IMR-90 (cell line): ENCODE data around the gene CFAP206. TPM values are rescaled to one million over a fixed set of nuclear protein-coding genes. Genes with fewer than 3 reads are reported as not detected.

ENCODE experiments used
- ATAC-seq: fragments of 200-7000 bp; cut with Tn5 transposase; 2 replicates; pipeline ENCODE4 v1.9.1; 2020; ENCODE audit warnings: low read depth, mild to moderate bottlenecking, moderate library complexity
- BruUV-seq: library from RNA; stranded (reverse); fragments of 400-500 nt; replicated peaks from 2 replicates; lab custom pipeline; 2021; lab: Mats Ljungman, UMichigan
- CTCF ChIA-PET: fragments of 300-600 bp; formaldehyde crosslinking; extraction: SDS; loops from one replicate; lab custom pipeline; 2021; ENCODE audit warnings: antibody characterized with exemption; lab: Yijun Ruan, JAX
- POLR2A ChIA-PET: fragments of 300-600 bp; sonication (Branson Sonifier 250); formaldehyde crosslinking; loops from one replicate; lab custom pipeline; 2022; ENCODE audit warnings: antibody characterized with exemption; ENCODE audit not compliant: unreplicated experiment; lab: Charles Lee
- DNase-seq: peaks from one replicate; pipeline ENCODE4 v3.0.0; 2013
- H2AFZ ChIP-seq: replicated peaks from 2 replicates; pipeline ENCODE3; 2013; ENCODE audit warnings: low read length, mild to moderate bottlenecking; ENCODE audit not compliant: poor library complexity
- H2AK5ac ChIP-seq: 2 replicates; pipeline ENCODE4 v1.6.1; 2013; ENCODE audit warnings: low read depth, low read length, inconsistent platforms
- H2AK9ac ChIP-seq: replicated peaks from 2 replicates; pipeline ENCODE3; 2013; ENCODE audit warnings: mild to moderate bottlenecking, low read depth, low read length, moderate library complexity; ENCODE audit not compliant: poor library complexity
- H2BK120ac ChIP-seq: 2 replicates; pipeline ENCODE4 v1.6.1; 2013; ENCODE audit warnings: low read depth, low read length, inconsistent platforms
- H2BK15ac ChIP-seq: 3 replicates; pipeline ENCODE4 v1.6.1; 2013; ENCODE audit warnings: low read depth, low read length, inconsistent platforms
- H2BK20ac ChIP-seq: 2 replicates; pipeline ENCODE4 v1.6.1; 2013; ENCODE audit warnings: low read depth, mild to moderate bottlenecking, inconsistent platforms, low read length, moderate library complexity
- H2BK5ac ChIP-seq: 2 replicates; pipeline ENCODE4 v1.6.1; 2013; ENCODE audit warnings: mild to moderate bottlenecking, low read depth, low read length, inconsistent platforms; ENCODE audit not compliant: poor library complexity, severe bottlenecking
- H3K14ac ChIP-seq: replicated peaks from 2 replicates; pipeline ENCODE4 v1.6.1; 2013; ENCODE audit warnings: low read depth, low read length, inconsistent platforms
- H3K18ac ChIP-seq: 2 replicates; pipeline ENCODE4 v1.6.1; 2013; ENCODE audit warnings: low read depth, low read length, control low read depth
- H3K23ac ChIP-seq: 2 replicates; pipeline ENCODE4 v1.6.1; 2013; ENCODE audit warnings: low read depth, low read length, inconsistent platforms
- H3K27ac ChIP-seq: 2 replicates; pipeline ENCODE4 v1.5.1; 2013; ENCODE audit warnings: mild to moderate bottlenecking, control low read depth, low read length; ENCODE audit not compliant: insufficient read depth
- H3K27me3 ChIP-seq: 2 replicates; pipeline ENCODE4 v1.6.1; 2013; ENCODE audit warnings: low read length; ENCODE audit not compliant: control insufficient read depth, insufficient read depth
- H3K36me3 ChIP-seq: 2 replicates; pipeline ENCODE4 v1.6.1; 2013; ENCODE audit warnings: low read length, mixed read lengths; ENCODE audit not compliant: control insufficient read depth, insufficient read depth
- H3K4ac ChIP-seq: 2 replicates; pipeline ENCODE4 v1.6.1; 2013; ENCODE audit warnings: low read depth, low read length, inconsistent platforms
- H3K4me1 ChIP-seq: 2 replicates; pipeline ENCODE4 v1.6.1; 2013; ENCODE audit warnings: low read length, mixed read lengths; ENCODE audit not compliant: control insufficient read depth, insufficient read depth
- H3K4me2 ChIP-seq: 2 replicates; pipeline ENCODE4 v1.6.1; 2013; ENCODE audit warnings: low read depth, mild to moderate bottlenecking, control low read depth, low read length, moderate library complexity
- H3K4me3 ChIP-seq: 2 replicates; pipeline ENCODE4 v1.5.1; 2013; ENCODE audit warnings: low read depth, mild to moderate bottlenecking, control low read depth, low read length, moderate library complexity; ENCODE audit not compliant: insufficient read depth
- H3K56ac ChIP-seq: 2 replicates; pipeline ENCODE4 v1.6.1; 2013; ENCODE audit warnings: low read length, inconsistent platforms; ENCODE audit not compliant: insufficient read depth; ENCODE audit errors: extremely low read depth
- H3K79me1 ChIP-seq, 2 experiments: 2 replicates each; pipeline ENCODE4 v1.6.1; 2013; ENCODE audit warnings: low read length in 2 of 2, inconsistent platforms in 1 of 2, low read depth in 1 of 2
- H3K9ac ChIP-seq: 2 replicates; pipeline ENCODE4 v1.6.1; 2013; ENCODE audit warnings: low read depth, low read length, control low read depth
- H3K9me1 ChIP-seq: 2 replicates; pipeline ENCODE4 v1.6.1; 2013; ENCODE audit warnings: low read length, inconsistent platforms; ENCODE audit not compliant: insufficient read depth
- H3K9me3 ChIP-seq: 2 replicates; pipeline ENCODE4 v1.6.1; 2013; ENCODE audit warnings: low read length; ENCODE audit not compliant: control insufficient read depth, insufficient read depth
- H4K20me1 ChIP-seq: 2 replicates; pipeline ENCODE4 v1.6.1; 2013; ENCODE audit warnings: low read length, inconsistent platforms; ENCODE audit not compliant: insufficient read depth
- H4K5ac ChIP-seq: 2 replicates; pipeline ENCODE4 v1.6.1; 2013; ENCODE audit warnings: mild to moderate bottlenecking, low read depth, low read length, control low read depth
- H4K8ac ChIP-seq, 2 experiments: 2 replicates each; pipeline ENCODE4 v1.6.1; 2013; ENCODE audit warnings: low read depth in 2 of 2, low read length in 2 of 2, control low read depth in 1 of 2, inconsistent platforms in 1 of 2
- H4K91ac ChIP-seq: 2 replicates; pipeline ENCODE4 v1.6.1; 2013; ENCODE audit warnings: low read depth, low read length, inconsistent platforms; ENCODE audit not compliant: insufficient read depth
- BHLHE40 ChIP-seq: fragments of 150-350 bp; IDR thresholded peaks from 2 replicates; pipeline ENCODE4 v1.6.1; 2016; ENCODE audit warnings: mild to moderate bottlenecking, low read depth, low read length
- CHD1 ChIP-seq: IDR thresholded peaks from 2 replicates; pipeline ENCODE4 v1.6.1; 2012; ENCODE audit warnings: low read depth, low read length, improper control_type of control experiment
- FOS ChIP-seq: fragments of 150-350 bp; IDR thresholded peaks from 2 replicates; pipeline ENCODE4 v1.6.1; 2016; ENCODE audit warnings: low read depth, low read length
- MAZ ChIP-seq: IDR thresholded peaks from 2 replicates; pipeline ENCODE4 v1.6.1; 2012; ENCODE audit warnings: low read depth, mild to moderate bottlenecking, low read length, improper control_type of control experiment, moderate library complexity, borderline replicate concordance
- MXI1 ChIP-seq: IDR thresholded peaks from 2 replicates; pipeline ENCODE4 v1.6.1; 2012; ENCODE audit warnings: low read depth, mild to moderate bottlenecking, low read length, moderate library complexity, borderline replicate concordance
- RAD21 ChIP-seq: IDR thresholded peaks from 2 replicates; pipeline ENCODE4 v1.6.1; 2012; ENCODE audit warnings: low read length, improper control_type of control experiment
- RFX5 ChIP-seq: IDR thresholded peaks from 2 replicates; pipeline ENCODE4 v1.8.0; 2012; ENCODE audit warnings: low read depth, mild to moderate bottlenecking, low read length, moderate library complexity
- SMC3 ChIP-seq: fragments of 150-350 bp; IDR thresholded peaks from 2 replicates; pipeline ENCODE4 v1.6.1; 2016; ENCODE audit warnings: low read depth, mild to moderate bottlenecking, antibody characterized with exemption, low read length, moderate library complexity
- WGBS, 2 experiments: methylation state at CpG; one replicate each; pipeline versions ENCODE4 v1.1.5 to v1.1.7; 2013; ENCODE audit warnings: missing lambda C conversion rate in 2 of 2; ENCODE audit not compliant: insufficient read length in 1 of 2; ENCODE audit errors: extremely low coverage in 2 of 2; 5-methylcytosine and 5-hydroxymethylcytosine counted together
- dilution Hi-C: fragments of 300-500 bp; cut with HindIII; formaldehyde crosslinking; loops from one replicate; pipeline ENCODE4 v1.14.3; 2018; ENCODE audit warnings: low sequenced_read_pairs; ENCODE audit not compliant: unreplicated experiment
- in situ Hi-C: fragments of 300-500 bp; cut with MboI; formaldehyde crosslinking; loops from 3 replicates; pipeline ENCODE4 v1.14.3; 2019; ENCODE audit warnings: low sequenced_read_pairs, inconsistent platforms, mixed read lengths
- intact Hi-C: fragments of 100-400 bp; cut with micrococcal nuclease; formaldehyde crosslinking; loops from 2 replicates; pipeline ENCODE4 v1.10.0; 2022
- polyA plus RNA-seq, 3 experiments: library from polyadenylated mRNA; depleted of rRNA; stranded (reverse); fragments of >200 nt; gene quantifications; 2 replicates each; pipeline ENCODE4 v1.2.3, GENCODE V29; 2012; ENCODE audit warnings: low replicate concordance in 1 of 3
- total RNA-seq: library from RNA; depleted of rRNA; stranded (reverse); fragments of >200 nt; gene quantifications from 2 replicates; pipeline ENCODE4 v1.2.3, GENCODE V29; 2012
- TF ChIP-seq, protein P1 (sequence below): conservative IDR thresholded peaks from 2 replicates; pipeline ENCODE4 v1.5.1; 2012; ENCODE audit warnings: mild to moderate bottlenecking, low read depth, low read length, improper control_type of control experiment
- TF ChIP-seq, protein P2 (sequence below): fragments of 150-350 bp; IDR thresholded peaks from 2 replicates; pipeline ENCODE4 v1.6.1; 2017; ENCODE audit warnings: mild to moderate bottlenecking, antibody characterized with exemption, low read length, low read depth

Gene CFAP206
- total and polyA plus RNA-seq, 2 of the 4 experiments (the other 2 are of a cell fraction): under 0.01 to 0.09 TPM

DNA sequence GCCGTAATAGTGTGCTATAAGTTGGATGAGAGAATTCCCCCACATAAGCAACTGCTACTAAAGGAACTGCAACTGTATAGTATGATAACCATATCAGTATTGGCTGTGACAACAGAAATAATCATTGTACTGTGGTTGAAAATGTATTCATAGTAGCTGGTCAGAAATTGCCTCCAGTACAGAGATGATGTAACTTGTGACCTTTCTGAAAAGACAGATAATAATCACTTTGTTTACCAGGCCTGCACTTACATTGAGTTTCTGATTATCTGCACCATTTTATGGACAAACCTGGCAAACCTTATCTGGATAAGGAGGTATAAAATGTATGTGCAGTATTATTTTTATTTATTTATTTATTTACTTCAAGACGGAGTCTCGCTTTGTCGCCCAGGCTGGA lies 19.0 kb downstream of the CFAP206 start:
- ChIA-PET POLR2A (no interaction called here), CTCF (no interaction called here)
- Histone ChIP-seq H3K27ac (no peak overlapping the region), H3K4me3 (no peak overlapping the region), H2AFZ (no peak overlapping the region), H4K20me1 (no peaks in the 10 kb centered on the region), H3K9me1 (no peaks in the 10 kb centered on the region), H3K18ac (no peak overlapping the region), H3K9ac (no peak overlapping the region), H3K36me3 (no peaks in the 10 kb centered on the region), H2BK15ac (no peak overlapping the region), H2AK9ac (no peak overlapping the region), H2BK20ac (no peak overlapping the region), H3K27me3 (no peaks in the 10 kb centered on the region), H3K4ac (no peak overlapping the region), H3K56ac (no peak overlapping the region), H2BK120ac (no peak overlapping the region), H3K9me3 (no peaks in the 10 kb centered on the region), H4K91ac (no peak overlapping the region), H3K14ac (no peak overlapping the region), H3K79me1 (no peaks in the 10 kb centered on the region), H4K8ac (no peak overlapping the region), H2AK5ac (no peak overlapping the region), H3K4me2 (no peak overlapping the region), H3K23ac (no peak overlapping the region), H3K4me1 (no peaks in the 10 kb centered on the region), H2BK5ac (no peak overlapping the region), H4K5ac (no peak overlapping the region)
- intact Hi-C loops: no loop called here
- no CpG with 5 or more reads among the region's 4 CpGs for WGBS, 2 experiments
- DNase-seq (no peak), ATAC-seq (no peak)
- TF ChIP-seq, protein P1, sequence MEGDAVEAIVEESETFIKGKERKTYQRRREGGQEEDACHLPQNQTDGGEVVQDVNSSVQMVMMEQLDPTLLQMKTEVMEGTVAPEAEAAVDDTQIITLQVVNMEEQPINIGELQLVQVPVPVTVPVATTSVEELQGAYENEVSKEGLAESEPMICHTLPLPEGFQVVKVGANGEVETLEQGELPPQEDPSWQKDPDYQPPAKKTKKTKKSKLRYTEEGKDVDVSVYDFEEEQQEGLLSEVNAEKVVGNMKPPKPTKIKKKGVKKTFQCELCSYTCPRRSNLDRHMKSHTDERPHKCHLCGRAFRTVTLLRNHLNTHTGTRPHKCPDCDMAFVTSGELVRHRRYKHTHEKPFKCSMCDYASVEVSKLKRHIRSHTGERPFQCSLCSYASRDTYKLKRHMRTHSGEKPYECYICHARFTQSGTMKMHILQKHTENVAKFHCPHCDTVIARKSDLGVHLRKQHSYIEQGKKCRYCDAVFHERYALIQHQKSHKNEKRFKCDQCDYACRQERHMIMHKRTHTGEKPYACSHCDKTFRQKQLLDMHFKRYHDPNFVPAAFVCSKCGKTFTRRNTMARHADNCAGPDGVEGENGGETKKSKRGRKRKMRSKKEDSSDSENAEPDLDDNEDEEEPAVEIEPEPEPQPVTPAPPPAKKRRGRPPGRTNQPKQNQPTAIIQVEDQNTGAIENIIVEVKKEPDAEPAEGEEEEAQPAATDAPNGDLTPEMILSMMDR: no peak
- TF ChIP-seq MAZ (no peak), BHLHE40 (no peak), CHD1 (no peak), RAD21 (no peak), RFX5 (no peak), SMC3 (no peak), FOS (no peak), MXI1 (no peak)
- TF ChIP-seq, protein P2, sequence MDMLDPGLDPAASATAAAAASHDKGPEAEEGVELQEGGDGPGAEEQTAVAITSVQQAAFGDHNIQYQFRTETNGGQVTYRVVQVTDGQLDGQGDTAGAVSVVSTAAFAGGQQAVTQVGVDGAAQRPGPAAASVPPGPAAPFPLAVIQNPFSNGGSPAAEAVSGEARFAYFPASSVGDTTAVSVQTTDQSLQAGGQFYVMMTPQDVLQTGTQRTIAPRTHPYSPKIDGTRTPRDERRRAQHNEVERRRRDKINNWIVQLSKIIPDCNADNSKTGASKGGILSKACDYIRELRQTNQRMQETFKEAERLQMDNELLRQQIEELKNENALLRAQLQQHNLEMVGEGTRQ: no peak
- in situ Hi-C loops: no loop called here
- BruUV-seq: no TSS peak
- dilution Hi-C loops: no loop called here
